Stimulated activated CD4-positive, alpha-beta T cell treated with anti-CD3 and anti-CD28 coated beads, TNF-alpha, amount 100 ng/mL, for 1 hour (primary cell): ENCODE results near the gene NLRP7.

Experiments
- DNase-seq, 3 donors: peaks; one replicate each; pipeline ENCODE4 v3.0.0-alpha.2; 2020; ENCODE audit warnings: low read depth in 3 of 3, low spot score in 1 of 3

NLRP7 gene

DNA sequence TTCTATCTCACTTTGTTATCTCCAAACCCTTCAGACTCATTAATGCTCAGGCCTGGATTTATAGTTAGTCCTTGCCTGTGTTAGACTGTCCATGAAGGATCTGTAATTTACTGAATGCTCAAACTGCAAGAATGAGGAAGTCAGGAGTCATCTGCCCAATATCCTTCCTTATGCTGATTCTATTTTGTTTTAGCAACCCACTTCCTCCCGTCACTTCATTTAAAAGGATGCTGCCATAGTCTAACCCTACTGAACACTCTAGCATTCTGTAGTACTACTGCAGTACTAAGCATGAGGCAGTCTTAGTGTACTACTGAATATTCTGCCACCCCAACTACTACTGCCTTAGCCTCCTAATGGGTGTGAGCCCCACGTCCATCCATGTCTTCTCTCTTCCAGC lies 71.8 kb downstream of the NLRP7 start:
- DNase-seq = no peak

- no peak for DNase-seq
Observed at GRCh38 chr19:54873990-54874389, 73.3 kb downstream of the NLRP7 start, which contains the start of gene FCAR. Gene FCAR, plus strand, starts transcription at chr19:54874235. Its CDS starts 55 bp downstream, at chr19:54874290.
